CD4-positive, alpha-beta T cell treated with Interleukin-10 for 1 hour (primary cell): ENCODE data around the gene GRIN2C.

ENCODE experiments used
- DNase-seq: peaks from one replicate; pipeline ENCODE4 v3.0.0-alpha.2; 2020

Gene GRIN2C

DNA sequence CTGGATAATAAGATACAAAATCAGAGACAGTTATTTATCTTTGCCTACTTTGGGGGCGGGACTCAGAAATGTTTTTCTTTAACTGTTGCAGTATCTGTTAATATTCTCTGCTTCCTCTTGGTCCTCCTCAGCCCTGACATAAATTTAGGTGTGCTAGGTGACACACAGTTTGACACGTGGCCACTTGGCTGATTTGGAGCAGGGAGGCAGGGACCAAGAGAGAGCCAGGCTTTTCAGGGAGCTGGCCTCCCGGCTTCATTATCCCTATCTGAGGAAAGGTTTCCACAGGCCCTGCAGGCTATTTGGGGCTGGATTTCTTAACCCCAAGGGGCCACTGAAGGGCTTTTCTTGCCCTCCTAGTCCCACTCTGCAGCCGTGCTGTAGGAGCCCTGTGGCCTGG, 63.5 kb downstream of the GRIN2C start:
- DNase-seq, result no peak

DNA sequence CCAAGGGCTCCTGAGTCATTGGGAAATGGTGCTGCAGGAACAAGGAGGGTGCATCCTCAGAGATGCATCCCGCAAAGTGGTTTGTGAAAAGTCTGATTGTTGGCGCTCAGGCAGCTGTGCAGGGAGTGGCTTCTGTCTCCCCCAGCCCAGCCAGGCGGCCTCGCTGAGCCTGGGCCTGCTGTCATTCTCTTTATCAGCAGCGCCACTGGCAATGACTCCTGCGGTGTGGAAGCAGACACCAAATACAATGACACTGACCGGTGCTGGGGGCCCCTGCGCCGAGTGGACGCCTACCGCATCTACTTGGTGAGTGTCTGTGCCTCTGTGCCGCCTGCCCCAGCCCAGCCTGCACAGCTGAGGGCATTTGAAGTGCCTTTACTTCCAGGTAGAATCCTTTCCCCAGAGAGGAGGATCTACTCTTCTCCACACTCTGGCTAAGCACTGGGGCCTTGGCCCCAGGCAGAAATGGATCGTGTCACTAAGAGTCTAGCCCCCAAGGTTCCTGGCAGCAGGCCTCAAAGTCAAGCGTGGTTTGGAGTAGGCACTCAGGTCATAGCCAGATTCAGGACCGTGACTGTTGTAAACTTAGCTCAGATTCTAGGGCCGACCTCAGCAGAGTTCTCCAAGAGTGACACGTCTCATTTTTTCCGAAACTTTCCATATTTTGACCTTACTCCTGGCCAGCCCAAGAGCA, 64.2 kb downstream of the GRIN2C start:
- DNase-seq, result no peak

DNA sequence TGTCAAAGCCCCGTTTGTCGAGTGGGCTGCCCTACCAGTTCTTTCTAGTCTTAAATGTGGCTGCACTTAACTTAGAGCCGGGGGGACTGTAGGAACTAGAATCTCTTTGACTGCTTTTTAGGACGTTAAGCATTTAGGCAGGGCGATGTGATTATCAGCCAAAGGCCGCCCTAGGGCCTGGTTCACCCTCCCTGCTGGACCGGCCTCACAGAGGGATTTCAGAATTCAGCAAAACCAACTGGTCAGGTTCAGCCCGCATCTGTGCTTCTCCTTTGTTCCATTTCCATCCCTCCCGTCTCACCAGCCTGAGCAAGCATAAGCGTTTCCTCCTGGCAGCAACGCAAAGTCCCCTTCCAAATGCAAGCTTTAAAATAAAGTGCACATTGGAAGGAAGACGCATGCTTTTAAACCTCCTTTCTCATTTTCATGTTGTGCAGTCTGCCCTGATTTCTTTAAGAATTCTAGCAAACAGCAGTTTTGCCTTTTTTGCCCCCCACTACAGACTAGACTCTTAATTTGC, 67.0 kb downstream of the GRIN2C start:
- DNase-seq, result no peak
